ENCODE measurements around the gene SUGP2.
"Not testable (repeated sequence)": the region's sequence is repeated elsewhere in the genome, so short reads cannot be mapped to it uniquely, and the experiment has no call there.

SUGP2 gene

GRCh38 chr19:18961767-18962620 lies 71.3 kb downstream of the SUGP2 start:
- FAIRE-seq (no peak), DNase-seq (ENCODE audit: insufficient read length, low spot score) (no peak)

DNA sequence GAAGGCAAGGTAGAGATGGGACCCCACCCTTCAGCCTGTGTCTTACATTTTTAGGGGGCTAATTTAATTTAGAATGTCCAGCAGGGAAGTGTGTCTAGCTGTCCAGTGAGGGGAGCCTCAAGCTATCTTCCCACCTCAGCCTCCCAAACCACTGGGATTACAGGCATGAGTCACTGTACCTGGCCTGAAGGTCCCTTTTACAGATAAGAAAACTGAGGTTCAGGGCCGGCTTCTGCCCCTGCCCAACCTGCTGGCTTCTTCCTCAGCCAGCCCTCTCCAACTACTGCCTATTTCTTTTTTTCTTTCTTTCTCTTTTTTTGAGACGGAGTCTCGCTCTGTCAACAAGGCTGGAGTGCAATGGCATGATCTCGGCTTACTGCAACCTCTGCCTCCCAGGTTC lies 72.9 kb downstream of the SUGP2 start:
- FAIRE-seq (no peak), DNase-seq (ENCODE audit: insufficient read length, low spot score) (no peak)

GRCh38 chr19:18955042-18955441 lies 78.3 kb downstream of the SUGP2 start:
- no peak for DNase-seq (ENCODE audit: insufficient read length, low spot score)
- FAIRE-seq, result no peak

- FAIRE-seq (no peak), DNase-seq (ENCODE audit: insufficient read length, low spot score) (no peak)
These were observed 79.2 kb downstream of the SUGP2 start for GRCh38 chr19:18954094-18954493.

GRCh38 chr19:18952364-18953003 lies 80.8 kb downstream of the SUGP2 start:
- DNase-seq (ENCODE audit: insufficient read length, low spot score); FAIRE-seq: not testable (repeated sequence)

DNA sequence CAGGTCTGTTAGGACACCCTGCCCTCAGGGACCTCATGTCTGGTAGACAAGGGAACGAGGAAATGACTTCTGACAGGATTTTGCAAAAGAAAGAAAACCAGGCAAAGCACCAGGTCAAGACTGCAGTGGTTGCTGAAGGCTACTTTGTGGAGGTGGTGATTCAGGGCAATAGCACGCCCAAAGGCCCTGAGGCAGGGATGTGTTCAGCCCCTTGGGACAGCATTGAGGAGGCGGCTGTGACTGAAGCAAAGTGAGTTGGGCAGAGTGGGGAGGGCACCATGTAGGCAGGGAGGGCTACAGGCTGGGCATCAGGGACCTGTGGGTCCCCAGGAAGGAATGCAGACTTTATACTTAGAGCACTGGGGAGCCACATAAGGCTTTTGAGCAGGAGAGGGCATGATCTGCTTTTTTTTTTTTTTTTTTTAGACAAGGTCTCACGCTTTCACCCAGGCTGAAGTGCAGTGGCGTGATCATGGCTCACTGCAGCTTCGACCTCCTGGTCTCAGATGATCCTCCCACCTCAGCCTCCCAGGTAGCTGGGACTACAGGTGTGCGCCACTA lies 81.5 kb downstream of the SUGP2 start:
- FAIRE-seq, result no peak
- no peak for DNase-seq (ENCODE audit: insufficient read length, low spot score)

GRCh38 chr19:18949858-18950257 lies 83.5 kb downstream of the SUGP2 start:
- DNase-seq (ENCODE audit: insufficient read length, low spot score) (no peak), FAIRE-seq (no peak)

- no peak for FAIRE-seq
These were observed 84.4 kb downstream of the SUGP2 start for GRCh38 chr19:18948976-18949356.

DNA sequence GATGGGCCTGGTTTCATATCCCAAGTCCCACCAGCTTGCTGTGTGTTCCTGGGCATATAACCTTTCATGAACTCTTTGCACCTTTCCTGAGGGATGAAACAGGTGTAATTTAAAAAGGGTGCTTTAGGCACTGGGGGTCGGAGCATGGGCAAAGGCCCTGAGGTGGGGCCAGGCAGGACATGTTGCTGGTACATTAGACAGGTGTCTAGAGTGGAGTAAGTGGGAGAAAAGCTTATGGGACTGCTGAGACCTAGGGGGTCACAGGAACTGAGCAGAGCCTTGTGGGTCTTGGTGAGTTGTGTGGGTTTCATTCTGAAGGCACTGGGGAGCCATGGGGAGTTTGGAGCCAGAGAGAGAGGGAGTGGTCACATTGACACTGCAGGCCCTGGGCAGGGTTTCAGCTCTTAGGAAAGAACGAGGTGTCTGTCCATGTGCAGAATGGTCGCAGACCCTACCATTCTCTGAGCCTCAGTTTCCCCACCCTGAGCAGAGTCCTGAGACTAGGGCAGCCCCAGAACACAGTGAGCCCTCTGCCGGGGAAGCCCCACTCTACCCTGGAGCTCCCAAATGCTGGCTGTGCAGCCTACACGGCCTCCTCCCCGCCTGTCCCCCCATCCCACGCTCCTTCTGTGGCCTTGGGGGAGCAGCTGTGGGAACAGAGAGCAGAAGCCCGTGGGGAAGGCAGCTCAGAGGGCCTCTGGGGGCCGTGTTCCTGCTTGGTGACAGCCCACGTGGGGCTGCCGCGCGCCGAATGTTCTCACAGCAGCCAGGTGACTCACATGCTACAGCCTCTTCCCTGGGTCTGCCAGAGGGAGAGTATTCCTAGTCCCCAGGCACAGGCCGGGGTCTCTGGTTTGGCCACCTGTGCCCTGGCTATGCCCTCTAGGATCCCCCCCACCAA lies 85.0 kb downstream of the SUGP2 start:
- no peak for DNase-seq (ENCODE audit: insufficient read length, low spot score)
- no peak for FAIRE-seq

More at GRCh38 chr19:18948976-18949356, 84.4 kb downstream of the SUGP2 start:
- DNase-seq (ENCODE audit: insufficient read length, low spot score), result no peak

DNA sequence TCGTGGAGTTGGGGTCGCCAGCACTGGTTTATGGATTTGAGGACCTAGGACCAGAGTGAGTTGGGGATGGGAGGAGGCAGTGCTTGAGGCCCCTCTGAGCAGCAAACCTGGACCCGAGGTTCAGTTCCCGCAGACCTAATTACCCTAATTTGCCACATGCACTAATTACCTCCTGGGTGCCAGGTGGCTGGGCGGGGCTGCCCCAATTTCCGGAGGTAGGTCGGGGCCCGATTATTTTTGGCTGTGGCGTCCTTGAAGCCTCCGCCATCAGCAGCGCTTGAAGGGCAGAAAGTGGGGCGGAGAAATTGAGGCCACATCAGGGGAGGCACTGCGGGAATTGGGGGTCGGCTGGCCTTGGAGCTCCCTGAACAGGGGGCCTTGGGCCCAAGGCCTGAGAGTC lies 86.4 kb downstream of the SUGP2 start:
- DNase-seq (ENCODE audit: insufficient read length, low spot score) (no peak), FAIRE-seq (no peak)

- DNase-seq (ENCODE audit: insufficient read length, low spot score), result no peak
- no peak for FAIRE-seq
These were observed 87.0 kb downstream of the SUGP2 start for GRCh38 chr19:18946335-18946734.

DNA sequence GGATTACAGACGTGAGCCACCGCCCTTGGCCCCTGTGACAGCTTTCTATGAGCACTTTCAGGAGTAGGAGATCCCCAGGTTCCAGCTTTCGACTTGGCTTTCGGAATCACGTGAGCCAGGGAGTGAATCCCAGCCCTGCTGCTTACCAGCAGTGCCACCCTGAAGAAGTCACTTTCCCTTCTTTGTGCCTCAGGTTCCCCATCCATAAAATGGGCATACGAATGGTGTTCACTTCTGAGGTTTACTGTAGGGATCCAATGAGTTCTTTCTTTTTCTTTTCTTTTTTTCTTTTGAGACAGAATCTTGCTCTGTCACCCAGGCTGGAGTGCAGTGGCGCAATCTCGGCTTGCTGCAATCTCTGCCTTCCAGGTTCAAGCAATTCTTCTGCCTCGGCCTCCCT lies 88.0 kb downstream of the SUGP2 start:
- FAIRE-seq (no peak), DNase-seq (ENCODE audit: insufficient read length, low spot score) (no peak)

- DNase-seq (ENCODE audit: insufficient read length, low spot score) (no peak), FAIRE-seq (no peak)
These were observed 89.9 kb downstream of the SUGP2 start for GRCh38 chr19:18943465-18943864.

DNA sequence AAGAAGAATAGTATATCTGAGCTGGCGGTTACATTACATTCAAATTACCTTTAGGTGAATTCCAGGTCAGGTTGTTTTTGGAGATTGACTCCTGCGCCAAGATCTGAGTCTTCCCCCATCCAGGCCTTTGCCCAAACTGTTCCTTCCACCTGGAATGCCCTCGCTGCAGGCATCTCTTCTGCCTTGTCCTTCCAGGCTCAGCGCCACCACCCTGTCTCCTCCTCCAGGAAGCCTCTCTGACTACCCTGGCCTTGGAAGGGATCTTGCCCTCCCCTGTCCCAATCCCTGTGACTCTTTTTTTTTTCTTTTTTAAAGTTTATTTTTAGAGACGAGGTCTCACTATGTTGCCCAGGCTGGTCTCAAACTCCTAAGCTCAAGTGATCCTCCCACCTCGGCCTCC lies 90.6 kb downstream of the SUGP2 start:
- DNase-seq (ENCODE audit: insufficient read length, low spot score) (no peak), FAIRE-seq (no peak)

- FAIRE-seq (no peak), DNase-seq (ENCODE audit: insufficient read length, low spot score) (no peak)
These were observed 91.5 kb downstream of the SUGP2 start for GRCh38 chr19:18941628-18942354.
